ENCODE results near the gene SEC61A1.

Gene SEC61A1

DNA sequence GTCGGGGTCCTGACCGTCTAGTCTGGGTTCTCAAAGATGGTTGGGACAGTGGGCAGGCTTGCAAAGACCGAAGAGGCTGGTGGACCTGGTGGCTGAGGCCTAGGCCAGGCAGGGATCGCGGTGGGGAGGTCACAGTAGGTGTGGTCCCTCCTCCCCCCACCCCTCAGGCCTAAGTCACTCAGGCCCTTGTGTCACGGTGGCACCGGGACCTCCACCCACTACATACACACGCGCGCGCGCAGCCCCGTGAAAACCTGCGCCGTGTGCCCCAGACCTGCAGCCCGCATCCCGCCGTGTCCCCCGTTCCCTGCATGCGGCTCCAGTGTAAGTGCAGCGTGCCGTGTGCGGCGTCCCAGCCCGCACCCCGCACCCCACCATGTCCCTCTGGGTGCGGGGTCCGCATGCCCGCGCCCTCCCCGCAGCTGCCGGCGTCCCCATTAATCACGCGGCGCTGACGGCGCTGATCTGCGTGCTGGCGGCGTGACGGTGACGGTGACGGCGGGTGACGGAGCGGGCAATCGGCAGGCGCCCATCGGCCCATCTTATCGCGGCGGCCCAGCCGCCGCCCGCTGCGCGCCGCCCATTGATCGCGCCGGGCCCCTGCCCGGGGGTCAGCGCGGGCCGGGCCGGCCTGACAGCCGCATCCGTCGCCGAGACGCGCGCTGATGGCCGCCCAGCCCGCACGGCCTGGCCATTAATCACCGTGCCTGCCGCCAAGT is 24.4 kb downstream of the SEC61A1 start:
- H3K4me3 ChIP-seq (ENCODE audit: low read depth, low read length) = no peak overlapping the region
- DNase-seq (ENCODE audit: low read depth) = no peak

DNA sequence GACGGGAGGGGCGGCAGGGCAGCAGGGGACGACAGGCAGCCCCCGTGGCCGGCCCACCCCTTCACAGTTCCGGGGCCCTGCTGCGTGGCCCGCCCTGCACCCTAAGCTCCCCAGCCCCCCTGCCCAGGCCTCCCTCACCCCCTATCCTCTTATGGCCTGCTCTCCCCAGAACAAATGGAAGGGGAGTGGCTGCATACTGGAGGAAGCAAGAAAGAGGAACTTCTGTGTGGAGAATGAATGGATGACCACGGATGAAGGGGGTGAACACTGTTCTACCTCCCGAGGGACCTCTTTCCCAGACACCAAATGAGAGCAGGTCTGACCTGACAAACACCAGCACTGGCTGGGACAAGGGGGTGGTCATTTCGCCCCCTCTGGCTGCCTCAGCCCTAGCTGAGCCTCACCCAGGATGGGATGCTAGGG is 25.0 kb downstream of the SEC61A1 start:
- TF ChIP-seq, protein P1, sequence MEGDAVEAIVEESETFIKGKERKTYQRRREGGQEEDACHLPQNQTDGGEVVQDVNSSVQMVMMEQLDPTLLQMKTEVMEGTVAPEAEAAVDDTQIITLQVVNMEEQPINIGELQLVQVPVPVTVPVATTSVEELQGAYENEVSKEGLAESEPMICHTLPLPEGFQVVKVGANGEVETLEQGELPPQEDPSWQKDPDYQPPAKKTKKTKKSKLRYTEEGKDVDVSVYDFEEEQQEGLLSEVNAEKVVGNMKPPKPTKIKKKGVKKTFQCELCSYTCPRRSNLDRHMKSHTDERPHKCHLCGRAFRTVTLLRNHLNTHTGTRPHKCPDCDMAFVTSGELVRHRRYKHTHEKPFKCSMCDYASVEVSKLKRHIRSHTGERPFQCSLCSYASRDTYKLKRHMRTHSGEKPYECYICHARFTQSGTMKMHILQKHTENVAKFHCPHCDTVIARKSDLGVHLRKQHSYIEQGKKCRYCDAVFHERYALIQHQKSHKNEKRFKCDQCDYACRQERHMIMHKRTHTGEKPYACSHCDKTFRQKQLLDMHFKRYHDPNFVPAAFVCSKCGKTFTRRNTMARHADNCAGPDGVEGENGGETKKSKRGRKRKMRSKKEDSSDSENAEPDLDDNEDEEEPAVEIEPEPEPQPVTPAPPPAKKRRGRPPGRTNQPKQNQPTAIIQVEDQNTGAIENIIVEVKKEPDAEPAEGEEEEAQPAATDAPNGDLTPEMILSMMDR (IDR thresholded peaks at IDR 0.05; ENCODE audit: control insufficient read depth, extremely low read depth, insufficient read depth) = no peak
- H3K4me3 ChIP-seq (ENCODE audit: low read depth, low read length) = no peak overlapping the region
- no peak for DNase-seq (ENCODE audit: low read depth)

More for the DNA sequence above, 24.4 kb downstream of the SEC61A1 start:
- TF ChIP-seq, protein P1 (IDR thresholded peaks at IDR 0.05; ENCODE audit: control insufficient read depth, extremely low read depth, insufficient read depth) = no peak

DNA sequence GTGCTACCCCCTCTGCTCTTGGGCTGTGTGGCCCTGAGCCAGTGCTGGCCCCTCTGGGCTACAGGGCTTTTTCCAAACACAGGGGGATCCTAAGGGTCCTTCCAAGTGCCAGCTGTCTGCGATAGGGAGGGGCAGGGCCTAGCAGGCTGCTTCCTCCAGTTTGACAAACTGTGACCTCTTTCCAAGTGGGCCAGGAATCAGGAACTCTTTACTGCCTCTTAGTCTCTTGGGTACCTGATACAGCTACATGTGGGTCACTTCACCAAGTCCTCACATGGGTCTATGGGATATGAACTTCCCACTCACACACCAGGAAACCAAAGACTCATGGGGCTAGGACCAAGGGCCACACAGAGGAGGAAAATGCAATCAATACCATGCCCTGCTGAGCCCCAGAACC is 25.4 kb downstream of the SEC61A1 start:
- TF ChIP-seq, protein P1 (IDR thresholded peaks at IDR 0.05; ENCODE audit: control insufficient read depth, extremely low read depth, insufficient read depth) = no peak
- H3K4me3 ChIP-seq (ENCODE audit: low read depth, low read length) = no peak overlapping the region
- DNase-seq (ENCODE audit: low read depth) = no peak

DNA sequence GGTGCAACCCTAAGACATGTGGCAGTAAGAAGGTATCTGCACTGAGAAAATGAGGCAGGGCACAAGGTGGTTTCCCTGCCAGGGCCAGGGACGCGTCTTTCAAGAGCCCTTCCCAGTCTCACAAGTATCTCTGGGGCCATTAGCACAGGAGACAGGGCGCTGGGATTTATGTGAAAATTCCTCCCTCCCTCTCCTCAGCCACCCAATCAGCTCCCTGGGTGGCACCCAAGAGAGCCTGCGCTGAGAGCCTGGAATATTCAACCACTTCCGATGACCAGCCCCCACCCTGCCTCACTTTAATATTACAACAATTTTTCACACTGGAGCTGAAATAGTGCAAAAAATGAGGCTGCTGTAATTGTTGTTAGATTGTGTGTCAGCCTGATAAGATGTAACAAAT is 26.1 kb downstream of the SEC61A1 start:
- no peak overlapping the region for H3K4me3 ChIP-seq (ENCODE audit: low read depth, low read length)
- DNase-seq (ENCODE audit: low read depth) = no peak
- TF ChIP-seq, protein P1 (IDR thresholded peaks at IDR 0.05; ENCODE audit: control insufficient read depth, extremely low read depth, insufficient read depth) = no peak

DNA sequence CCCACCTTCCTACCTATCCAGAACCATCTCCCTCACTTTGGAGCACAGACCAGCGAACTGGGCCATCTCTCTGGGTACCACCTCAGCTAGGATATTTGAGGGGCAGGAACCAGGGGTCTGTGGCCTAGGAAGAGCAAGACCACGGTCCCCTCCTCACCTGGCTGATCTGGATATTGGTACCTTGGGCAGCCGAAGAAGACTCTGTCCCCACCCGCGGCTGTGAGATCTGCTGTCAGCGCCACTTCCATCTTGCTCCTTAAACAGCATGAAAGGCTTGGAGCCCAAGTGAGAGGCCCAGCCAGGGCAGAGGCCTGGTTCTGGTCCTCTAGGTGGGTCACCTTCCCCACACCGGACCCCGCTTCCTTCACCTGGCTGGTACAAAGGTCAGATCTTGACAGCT is 26.6 kb downstream of the SEC61A1 start:
- TF ChIP-seq, protein P1 (IDR thresholded peaks at IDR 0.05; ENCODE audit: control insufficient read depth, extremely low read depth, insufficient read depth) = no peak
- no peak for DNase-seq (ENCODE audit: low read depth)
- no peak overlapping the region for H3K4me3 ChIP-seq (ENCODE audit: low read depth, low read length)

DNA sequence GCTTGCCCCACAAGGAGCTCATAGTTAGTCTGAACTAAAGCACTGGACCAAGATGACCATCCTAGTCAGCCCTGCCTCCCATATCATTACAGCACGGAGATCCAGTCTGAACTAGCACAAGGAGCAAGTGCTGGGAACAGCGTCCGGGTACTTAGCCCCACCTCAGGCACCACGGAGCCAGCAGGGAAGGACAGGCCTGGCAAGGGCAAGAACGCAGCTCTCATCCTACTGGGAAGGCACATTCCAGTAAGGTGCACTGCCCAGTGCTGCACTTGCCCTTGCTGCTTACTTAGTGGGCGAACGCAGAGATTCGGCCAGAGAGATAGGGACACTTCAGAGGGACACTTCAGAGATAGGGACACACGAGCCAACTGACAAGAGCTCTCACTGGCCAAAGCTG is 27.6 kb downstream of the SEC61A1 start:
- TF ChIP-seq, protein P1 (IDR thresholded peaks at IDR 0.05; ENCODE audit: control insufficient read depth, extremely low read depth, insufficient read depth) = no peak
- DNase-seq (ENCODE audit: low read depth) = no peak
- H3K4me3 ChIP-seq (ENCODE audit: low read depth, low read length) = no peak overlapping the region
